ENCODE results near the gene KRT14. TPM values are rescaled to one million over a fixed set of nuclear protein-coding genes. Genes with fewer than 3 reads are reported as not detected.

Gene KRT14
- polyA plus RNA-seq, 3 donors = not detected

DNA sequence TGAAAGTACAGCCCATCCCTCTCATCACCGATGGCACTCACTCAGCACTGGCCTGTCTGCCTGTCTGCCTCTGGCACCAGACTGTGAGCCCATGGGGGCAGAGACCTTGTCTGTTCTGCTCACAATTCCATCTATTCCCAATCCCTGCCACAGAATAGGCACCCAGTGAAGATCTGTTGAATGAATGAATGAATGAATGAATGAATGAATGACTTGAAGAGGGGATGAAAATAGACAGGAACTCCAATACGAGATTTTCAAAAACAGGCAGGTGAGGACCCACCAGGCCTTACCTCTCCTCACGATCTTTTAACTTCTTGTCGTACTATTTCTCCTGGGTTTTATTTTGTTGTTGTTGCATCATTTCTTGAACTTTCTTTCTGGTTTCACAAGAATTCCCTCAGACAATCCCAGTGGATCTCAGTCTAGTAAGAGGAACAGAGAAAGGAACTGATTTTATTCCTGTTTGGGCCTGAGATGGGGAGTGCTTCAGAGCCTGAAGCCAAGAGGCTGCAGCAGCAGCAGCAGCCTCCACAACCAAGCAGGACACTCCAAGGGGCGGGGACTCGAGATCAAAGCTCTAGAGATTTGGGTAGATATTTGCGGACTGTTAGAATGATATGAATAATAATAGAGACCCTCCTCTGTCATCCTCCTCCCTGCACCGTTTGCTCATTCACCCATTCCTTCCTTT is 32.6 kb downstream of the KRT14 start:
- H3K27me3 Mint-ChIP-seq (ENCODE audit: low read depth in 3 of 3) = peaks cover 5 to 11% (median 7%) of the 10 kb centered on the region in 3 donors
- no peak overlapping the region for H3K27ac ChIP-seq (ENCODE audit: low read depth in 1 of 2, low read length in 2 of 2)
- TF ChIP-seq, protein P1, sequence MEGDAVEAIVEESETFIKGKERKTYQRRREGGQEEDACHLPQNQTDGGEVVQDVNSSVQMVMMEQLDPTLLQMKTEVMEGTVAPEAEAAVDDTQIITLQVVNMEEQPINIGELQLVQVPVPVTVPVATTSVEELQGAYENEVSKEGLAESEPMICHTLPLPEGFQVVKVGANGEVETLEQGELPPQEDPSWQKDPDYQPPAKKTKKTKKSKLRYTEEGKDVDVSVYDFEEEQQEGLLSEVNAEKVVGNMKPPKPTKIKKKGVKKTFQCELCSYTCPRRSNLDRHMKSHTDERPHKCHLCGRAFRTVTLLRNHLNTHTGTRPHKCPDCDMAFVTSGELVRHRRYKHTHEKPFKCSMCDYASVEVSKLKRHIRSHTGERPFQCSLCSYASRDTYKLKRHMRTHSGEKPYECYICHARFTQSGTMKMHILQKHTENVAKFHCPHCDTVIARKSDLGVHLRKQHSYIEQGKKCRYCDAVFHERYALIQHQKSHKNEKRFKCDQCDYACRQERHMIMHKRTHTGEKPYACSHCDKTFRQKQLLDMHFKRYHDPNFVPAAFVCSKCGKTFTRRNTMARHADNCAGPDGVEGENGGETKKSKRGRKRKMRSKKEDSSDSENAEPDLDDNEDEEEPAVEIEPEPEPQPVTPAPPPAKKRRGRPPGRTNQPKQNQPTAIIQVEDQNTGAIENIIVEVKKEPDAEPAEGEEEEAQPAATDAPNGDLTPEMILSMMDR (IDR thresholded peaks at IDR 0.05) = no peak

DNA sequence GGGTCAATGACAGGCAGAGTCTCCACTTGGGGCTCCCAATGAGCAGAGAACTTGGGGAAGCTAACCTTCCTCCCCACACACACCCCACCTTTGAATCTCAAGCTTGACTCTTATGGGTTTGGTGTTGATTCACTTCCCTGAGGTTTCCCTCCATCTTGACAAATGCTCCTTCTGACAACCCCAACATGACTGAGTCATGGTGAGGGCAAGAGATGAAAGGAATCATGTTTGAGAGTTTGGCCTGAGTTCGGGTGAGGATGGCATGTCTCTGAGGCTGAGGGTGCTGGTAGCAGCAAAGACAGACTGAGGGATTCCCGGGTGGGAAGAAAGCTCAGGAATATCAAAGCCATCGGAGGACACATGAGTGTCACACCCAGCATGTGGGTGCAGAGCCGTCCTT is 33.5 kb downstream of the KRT14 start:
- H3K4me3 Mint-ChIP-seq = no peak overlapping the region

More for the DNA sequence above, 32.6 kb downstream of the KRT14 start:
- H3K4me2 ChIP-seq (replicated peaks; ENCODE audit: extremely low read depth, low read length, poor library complexity, severe bottlenecking) = no peak overlapping the region
- peaks cover 2% of the 10 kb centered on the region in 2 donors for H3K27me3 ChIP-seq (ENCODE audit: control insufficient read depth in 2 of 2, insufficient read depth in 2 of 2, low read length in 2 of 2)
- H3K36me3 Mint-ChIP-seq = no peaks in the 10 kb centered on the region
- no peak overlapping the region for H3K9ac ChIP-seq (ENCODE audit: insufficient read depth, low read length, poor library complexity, severe bottlenecking)
- no peaks in the 10 kb centered on the region for H3K9me3 ChIP-seq (replicated peaks in 1 of 2; ENCODE audit: control insufficient read depth in 1 of 2, insufficient read depth in 1 of 2, low read length in 2 of 2)
- WGBS (ENCODE audit: insufficient coverage) = 86% methylated on average over 2 of the region's 8 CpGs
- no peak for DNase-seq
- H3K79me2 ChIP-seq (ENCODE audit: insufficient read depth, low read length) = no peaks in the 10 kb centered on the region
- intact Hi-C loops (cut with micrococcal nuclease) = no loop called here
- H2AFZ ChIP-seq (ENCODE audit: insufficient read depth, low read depth, low read length, poor library complexity, severe bottlenecking) = no peak overlapping the region
- no peaks in the 10 kb centered on the region for H4K20me1 ChIP-seq (ENCODE audit: insufficient read depth, low read length)
- H3K4me1 Mint-ChIP-seq = peaks cover 4% of the 10 kb centered on the region
- H3K27ac Mint-ChIP-seq = no peak overlapping the region
- no peaks in the 10 kb centered on the region for H3K36me3 ChIP-seq (replicated peaks in 1 of 2; ENCODE audit: control insufficient read depth in 1 of 2, insufficient read depth in 2 of 2, low read length in 2 of 2)
- peaks cover 1 to 2% of the 10 kb centered on the region in 2 donors for H3K4me1 ChIP-seq (ENCODE audit: control insufficient read depth in 1 of 2, insufficient read depth in 2 of 2, low read length in 2 of 2)
- H3K4me3 ChIP-seq (replicated peaks in 1 of 3; ENCODE audit: low read depth in 2 of 3, low read length in 3 of 3) = no peak overlapping the region
- H3K4me3 Mint-ChIP-seq = no peak overlapping the region
- H3K9me3 Mint-ChIP-seq = no peaks in the 10 kb centered on the region

More for the DNA sequence above, 33.5 kb downstream of the KRT14 start:
- no peak overlapping the region for H3K9ac ChIP-seq (ENCODE audit: insufficient read depth, low read length, poor library complexity, severe bottlenecking)
- no peaks in the 10 kb centered on the region for H3K79me2 ChIP-seq (ENCODE audit: insufficient read depth, low read length)
- WGBS (ENCODE audit: insufficient coverage) = 100% methylated on average over 3 of the region's 4 CpGs
- no peaks in the 10 kb centered on the region for H3K36me3 ChIP-seq (replicated peaks in 1 of 2; ENCODE audit: control insufficient read depth in 1 of 2, insufficient read depth in 2 of 2, low read length in 2 of 2)
- peaks cover 2% of the 10 kb centered on the region in 2 donors for H3K27me3 ChIP-seq (ENCODE audit: control insufficient read depth in 2 of 2, insufficient read depth in 2 of 2, low read length in 2 of 2)
- no peaks in the 10 kb centered on the region for H3K9me3 ChIP-seq (replicated peaks in 1 of 2; ENCODE audit: control insufficient read depth in 1 of 2, insufficient read depth in 1 of 2, low read length in 2 of 2)
- Mint-ChIP-seq H3K36me3 (no peaks in the 10 kb centered on the region), H3K4me1 (peaks cover 13% of the 10 kb centered on the region), H3K27me3 (ENCODE audit: low read depth in 3 of 3) (peaks cover 7 to 9% (median 8%) of the 10 kb centered on the region in 3 donors), H3K27ac (no peak overlapping the region), H3K9me3 (peaks cover 0 to 1% (median 0%) of the 10 kb centered on the region in 7 donors)
- no peak for DNase-seq
- peaks cover 11 to 12% of the 10 kb centered on the region in 2 donors for H3K4me1 ChIP-seq (ENCODE audit: control insufficient read depth in 1 of 2, insufficient read depth in 2 of 2, low read length in 2 of 2)
- H4K20me1 ChIP-seq (ENCODE audit: insufficient read depth, low read length) = no peaks in the 10 kb centered on the region
- H2AFZ ChIP-seq (ENCODE audit: insufficient read depth, low read depth, low read length, poor library complexity, severe bottlenecking) = no peak overlapping the region
- no peak overlapping the region for H3K4me2 ChIP-seq (replicated peaks; ENCODE audit: extremely low read depth, low read length, poor library complexity, severe bottlenecking)
- TF ChIP-seq, protein P1 (IDR thresholded peaks at IDR 0.05) = no peak
- H3K4me3 ChIP-seq (replicated peaks in 1 of 3; ENCODE audit: low read depth in 2 of 3, low read length in 3 of 3) = no peak overlapping the region
- H3K27ac ChIP-seq (ENCODE audit: low read depth in 1 of 2, low read length in 2 of 2) = no peak overlapping the region
- intact Hi-C loops (cut with micrococcal nuclease) = no loop called here
